ENCODE results near the gene PTGDR2.
A peak's percentile ranks its signal among the peaks of the same experiment; 100 is the strongest.

Gene PTGDR2

GRCh38 chr11:60873533-60873932 lies 17.8 kb upstream of the PTGDR2 start:
- no peak for TF ChIP-seq CTCF (IDR thresholded peaks at IDR 0.05; ENCODE audit: low read depth, low read length)
- H3K4me3 ChIP-seq (ENCODE audit: low read depth, low read length): peak overlapping the region; percentile 10; the same call in 1 of the 2 replicates

- no peak for TF ChIP-seq CTCF (IDR thresholded peaks at IDR 0.05; ENCODE audit: low read depth, low read length)
- peak overlapping the region; percentile 10; the same call in 1 of the 2 replicates for H3K4me3 ChIP-seq (ENCODE audit: low read depth, low read length)
These were observed 17.3 kb upstream of the PTGDR2 start for GRCh38 chr11:60872961-60873524.

GRCh38 chr11:60872124-60872960 lies 16.6 kb upstream of the PTGDR2 start:
- H3K4me3 ChIP-seq (ENCODE audit: low read depth, low read length): no peak overlapping the region
- TF ChIP-seq CTCF (IDR thresholded peaks at IDR 0.05; ENCODE audit: low read depth, low read length): no peak

- TF ChIP-seq CTCF (IDR thresholded peaks at IDR 0.05; ENCODE audit: low read depth, low read length): no peak
- no peak overlapping the region for H3K4me3 ChIP-seq (ENCODE audit: low read depth, low read length)
These were observed 15.8 kb upstream of the PTGDR2 start for GRCh38 chr11:60871378-60872061.

- TF ChIP-seq CTCF (IDR thresholded peaks at IDR 0.05; ENCODE audit: low read depth, low read length): no peak
- no peak overlapping the region for H3K4me3 ChIP-seq (ENCODE audit: low read depth, low read length)
These were observed 15.1 kb upstream of the PTGDR2 start for GRCh38 chr11:60870733-60871377.

- H3K4me3 ChIP-seq (ENCODE audit: low read depth, low read length): no peak overlapping the region
- no peak for TF ChIP-seq CTCF (IDR thresholded peaks at IDR 0.05; ENCODE audit: low read depth, low read length)
These were observed 14.5 kb upstream of the PTGDR2 start for GRCh38 chr11:60870276-60870675.

Data from WI38 (cell line).